Spinal cord (tissue), 10 donors: Measurements from ENCODE around the gene ACLY. TPM values are rescaled to one million over a fixed set of nuclear protein-coding genes. Genes with fewer than 3 reads are reported as not detected.
"Not testable (repeated sequence)": the region's sequence is repeated elsewhere in the genome, so short reads cannot be mapped to it uniquely, and the experiment has no call there.

Experiments used
- DNase-seq, 6 donors: peaks; one replicate each; pipeline versions ENCODE4 v3.0.0 to v3.0.0-alpha.2; 2013 to 2015; ENCODE audit warnings: low spot score in 6 of 6, low read depth in 4 of 6
- H3K27ac ChIP-seq: one replicate; pipeline ENCODE4 v1.5.1; 2013; ENCODE audit warnings: low read depth, low read length, control low read depth
- H3K27me3 ChIP-seq: one replicate; pipeline ENCODE4 v1.6.1; 2013; ENCODE audit warnings: low read length; ENCODE audit not compliant: control insufficient read depth, insufficient read depth
- H3K36me3 ChIP-seq: one replicate; pipeline ENCODE4 v1.6.1; 2013; ENCODE audit warnings: low read length; ENCODE audit not compliant: control insufficient read depth, insufficient read depth
- H3K4me1 ChIP-seq: one replicate; pipeline ENCODE4 v1.6.1; 2013; ENCODE audit warnings: low read length; ENCODE audit not compliant: control insufficient read depth, insufficient read depth
- H3K4me3 ChIP-seq: one replicate; pipeline ENCODE4 v1.5.1; 2013; ENCODE audit warnings: low read depth, low read length, control low read depth
- H3K9me3 ChIP-seq: one replicate; pipeline ENCODE4 v1.6.1; 2013; ENCODE audit warnings: low read length; ENCODE audit not compliant: control insufficient read depth, insufficient read depth
- WGBS: methylation state at CpG from one replicate; pipeline ENCODE4 v1.1.5; 2013; ENCODE audit warnings: missing lambda C conversion rate; ENCODE audit not compliant: insufficient coverage; 5-methylcytosine and 5-hydroxymethylcytosine counted together
- polyA plus RNA-seq, 2 donors: library from polyadenylated mRNA; unstranded; fragments of 120-200 nt; gene quantifications; one replicate each; pipeline ENCODE4 v1.2.1, GENCODE V29; 2013; ENCODE audit not compliant: insufficient read length in 2 of 2
- total RNA-seq, 2 donors: library from RNA; depleted of rRNA in 1 of 2; stranded (reverse); fragments of 120-200 nt in 1 of 2; fragments of >200 nt in 1 of 2; gene quantifications; one replicate each; pipeline versions ENCODE4 v1.2.3 to v1.2.4, GENCODE V29; 2013 to 2014
- donor health status: healthy.

Gene ACLY
- total and polyA plus RNA-seq, 4 donors: 96.3 to 186 (median 163) TPM

DNA sequence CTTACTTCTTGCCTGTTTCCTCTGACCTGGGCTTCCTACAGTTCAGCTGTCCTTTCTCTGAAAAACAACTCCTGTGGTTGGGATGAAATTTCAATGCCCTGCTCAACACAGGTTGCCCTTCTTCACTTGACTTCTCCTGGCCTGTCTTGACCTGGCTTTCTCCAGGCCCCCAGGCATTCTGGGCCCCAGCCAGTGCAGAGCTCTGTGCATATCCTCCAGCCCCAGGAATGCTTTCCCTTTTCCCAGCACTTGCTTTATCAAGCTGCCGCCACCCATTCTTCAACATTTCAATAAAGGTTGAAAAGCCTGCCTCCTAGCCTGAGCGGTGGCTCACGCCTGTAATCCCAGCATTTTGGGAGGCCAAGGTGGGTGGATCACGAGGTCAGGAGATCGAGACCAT lies 22.4 kb upstream of the ACLY start:
- H3K36me3 ChIP-seq: peaks cover 59% of the 10 kb centered on the region
- H3K27me3 ChIP-seq: no peaks in the 10 kb centered on the region
- H3K4me3 ChIP-seq: no peak overlapping the region
- no CpG with 5 or more reads among the region's 5 CpGs for WGBS
- H3K4me1 ChIP-seq: no peaks in the 10 kb centered on the region
- no peak for DNase-seq
- no peak overlapping the region for H3K27ac ChIP-seq
- no peaks in the 10 kb centered on the region for H3K9me3 ChIP-seq

DNA sequence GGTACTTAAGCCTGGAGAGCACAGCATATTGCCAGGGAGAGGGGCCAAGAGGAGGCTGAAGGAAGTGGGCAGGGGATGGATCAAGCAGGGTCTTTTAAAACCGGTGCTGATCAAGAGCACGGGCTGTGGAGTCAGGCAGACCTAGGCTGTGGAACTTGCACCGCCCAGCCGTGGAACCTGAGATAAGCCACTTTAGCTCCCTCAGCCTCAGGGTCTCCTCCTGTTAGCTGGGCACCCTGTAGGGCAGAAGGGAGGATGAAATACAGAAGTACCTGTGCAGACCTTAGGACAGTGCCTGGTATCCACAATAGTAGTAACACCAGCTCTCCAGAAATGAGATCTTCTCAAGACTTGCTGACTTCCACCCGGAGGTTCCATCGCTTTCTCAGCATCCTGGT lies 20.9 kb upstream of the ACLY start:
- H3K4me1 ChIP-seq: no peaks in the 10 kb centered on the region
- H3K9me3 ChIP-seq: no peaks in the 10 kb centered on the region
- H3K27me3 ChIP-seq: no peaks in the 10 kb centered on the region
- no peak overlapping the region for H3K27ac ChIP-seq
- H3K4me3 ChIP-seq: no peak overlapping the region
- peaks cover 59% of the 10 kb centered on the region for H3K36me3 ChIP-seq
- DNase-seq: no peak
- 97% methylated on average over 4 of the region's 6 CpGs for WGBS

DNA sequence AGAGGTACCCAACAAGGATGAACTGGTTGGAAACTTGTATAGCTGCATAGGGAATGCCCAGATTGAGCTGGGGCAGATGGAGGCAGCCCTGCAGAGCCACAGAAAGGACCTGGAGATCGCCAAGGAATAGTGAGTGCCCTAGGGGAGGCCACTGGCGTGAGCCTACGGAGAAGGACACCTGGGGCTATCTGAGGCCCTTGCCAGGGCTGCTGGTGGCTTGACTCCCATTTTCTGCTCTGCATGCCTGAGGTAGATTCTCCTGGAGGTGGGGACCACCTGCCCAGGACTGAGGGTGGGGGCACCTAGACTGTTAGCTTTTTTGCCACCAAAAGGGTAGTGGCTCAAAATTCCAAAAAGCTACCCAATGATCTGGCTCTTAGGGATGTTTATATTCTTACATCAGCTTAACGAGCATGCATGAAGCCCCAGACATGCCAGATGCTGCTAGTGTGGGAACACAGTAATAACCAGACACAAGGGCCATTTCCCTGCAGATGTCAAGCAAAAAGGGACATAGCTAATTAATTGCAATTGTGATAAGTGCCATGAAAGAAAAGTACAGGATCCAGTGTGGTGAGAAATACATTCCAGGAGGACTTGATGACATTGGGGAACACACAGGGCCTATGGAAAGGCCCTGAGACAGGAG lies 20.4 kb upstream of the ACLY start:
- H3K27me3 ChIP-seq: no peaks in the 10 kb centered on the region
- peak in 1 of 6 donors; percentile 34 for DNase-seq
- H3K27ac ChIP-seq: no peak overlapping the region
- no peaks in the 10 kb centered on the region for H3K4me1 ChIP-seq
- H3K36me3 ChIP-seq: peaks cover 55% of the 10 kb centered on the region
- 89% methylated on average over 4 of the region's 4 CpGs for WGBS
- H3K9me3 ChIP-seq: no peaks in the 10 kb centered on the region
- no peak overlapping the region for H3K4me3 ChIP-seq

DNA sequence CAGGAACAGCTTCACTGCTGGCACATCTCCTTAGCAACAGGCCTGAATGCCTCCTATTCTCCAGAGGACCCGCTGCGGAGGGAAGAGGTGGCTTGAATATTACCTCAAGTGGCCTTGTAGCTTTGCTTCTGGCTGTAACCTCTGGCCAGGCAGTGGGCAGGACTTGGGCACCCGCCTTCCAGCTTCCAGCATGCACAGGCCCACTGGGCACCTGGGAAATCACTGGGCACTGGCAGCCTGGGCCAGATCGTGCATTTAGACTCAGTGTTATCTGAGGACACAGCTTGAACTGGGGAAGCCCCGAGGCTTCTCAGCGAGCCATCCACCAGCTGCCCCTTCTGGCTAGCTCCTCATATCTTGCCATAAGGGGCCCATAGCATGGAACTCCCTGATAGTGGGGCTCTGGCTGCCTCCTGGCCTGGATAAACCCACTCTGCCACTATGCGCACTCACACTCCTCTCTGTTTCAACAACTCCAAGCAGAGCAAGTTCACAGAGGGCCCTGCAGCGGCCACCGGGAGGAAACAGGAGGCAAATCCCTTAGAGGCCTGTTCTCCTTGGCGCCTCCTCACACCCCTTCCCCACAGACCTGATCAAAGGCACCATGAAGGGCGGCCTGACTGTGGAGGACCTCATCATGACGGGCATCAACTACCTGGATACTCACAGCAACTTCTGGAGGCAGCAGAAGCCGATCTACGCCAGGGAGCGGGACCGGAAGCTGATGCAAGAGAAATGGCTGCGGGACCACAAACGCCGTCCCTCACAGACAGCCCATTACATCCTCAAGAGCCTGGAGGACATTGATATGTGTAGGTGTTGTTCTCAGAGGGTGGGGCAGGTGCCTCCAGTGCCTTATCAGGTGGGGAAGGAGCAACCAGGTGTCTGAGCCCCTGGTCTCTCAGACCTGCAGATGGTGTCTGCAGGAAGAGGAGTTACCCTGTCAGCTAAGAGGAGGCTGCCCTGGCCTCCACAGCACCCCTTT lies 19.5 kb upstream of the ACLY start:
- H3K36me3 ChIP-seq: peaks cover 54% of the 10 kb centered on the region
- no peaks in the 10 kb centered on the region for H3K27me3 ChIP-seq
- H3K9me3 ChIP-seq: no peaks in the 10 kb centered on the region
- no peak for DNase-seq
- no peaks in the 10 kb centered on the region for H3K4me1 ChIP-seq
- no peak overlapping the region for H3K4me3 ChIP-seq
- no peak overlapping the region for H3K27ac ChIP-seq
- WGBS: 91% methylated on average over 11 of the region's 19 CpGs

DNA sequence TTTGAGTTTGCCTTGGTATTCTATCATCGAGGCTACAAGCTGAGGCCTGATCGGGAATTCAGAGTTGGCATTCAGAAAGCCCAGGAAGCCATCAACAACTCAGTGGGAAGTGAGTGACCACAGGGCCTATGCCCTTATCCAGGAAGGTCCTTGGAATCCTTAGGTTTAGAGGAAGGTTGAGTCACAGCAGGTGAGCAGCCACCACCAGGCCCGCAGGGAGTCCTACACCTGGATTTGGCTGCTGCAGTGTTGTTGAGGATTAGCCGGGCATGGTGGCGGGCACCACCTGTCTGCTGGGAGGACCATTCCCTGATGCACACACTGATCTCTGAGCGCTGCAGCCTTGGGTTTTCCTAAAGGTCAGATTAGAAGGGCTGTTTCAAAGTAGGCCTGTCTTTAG lies 16.9 kb upstream of the ACLY start:
- Histone ChIP-seq H3K36me3 (peaks cover 49% of the 10 kb centered on the region), H3K4me3 (no peak overlapping the region), H3K27ac (no peak overlapping the region), H3K27me3 (no peaks in the 10 kb centered on the region), H3K4me1 (peaks cover 9% of the 10 kb centered on the region), H3K9me3 (no peaks in the 10 kb centered on the region)
- DNase-seq: no peak
- WGBS: 95% methylated on average over 6 of the region's 6 CpGs

DNA sequence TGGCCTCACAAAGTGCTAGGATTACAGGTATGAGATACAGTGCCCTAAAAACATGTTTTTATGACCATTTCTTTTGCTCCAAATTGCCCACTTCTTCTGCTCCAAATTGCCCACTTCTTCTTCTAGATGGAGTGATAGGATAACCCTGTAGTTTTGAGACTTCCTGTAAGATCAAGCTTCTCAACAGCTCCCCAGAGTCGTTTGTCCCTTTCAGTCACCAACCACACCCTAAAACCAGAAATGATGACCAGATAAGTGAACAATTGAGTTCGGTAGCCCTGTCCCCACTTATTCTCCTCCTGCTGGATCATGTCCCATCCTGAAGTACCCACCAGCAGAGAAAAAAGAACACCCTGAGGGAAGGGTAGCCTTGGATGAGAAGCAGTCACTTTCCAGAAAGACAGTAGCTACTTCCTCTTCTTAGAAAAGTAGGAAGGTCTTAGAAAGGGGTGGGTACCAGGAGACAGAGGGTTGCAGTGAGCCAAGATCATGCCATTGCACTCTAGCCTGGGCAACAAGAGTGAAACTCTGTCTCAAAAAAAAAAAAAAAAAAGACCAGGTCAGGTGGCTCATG lies 14.2 kb upstream of the ACLY start:
- peaks cover 26% of the 10 kb centered on the region for H3K36me3 ChIP-seq
- no CpG with 5 or more reads among the region's 2 CpGs for WGBS
- H3K9me3 ChIP-seq: no peaks in the 10 kb centered on the region
- no peak overlapping the region for H3K4me3 ChIP-seq
- peaks cover 9% of the 10 kb centered on the region for H3K4me1 ChIP-seq
- no peaks in the 10 kb centered on the region for H3K27me3 ChIP-seq
- no peak overlapping the region for H3K27ac ChIP-seq
- DNase-seq: no peak

DNA sequence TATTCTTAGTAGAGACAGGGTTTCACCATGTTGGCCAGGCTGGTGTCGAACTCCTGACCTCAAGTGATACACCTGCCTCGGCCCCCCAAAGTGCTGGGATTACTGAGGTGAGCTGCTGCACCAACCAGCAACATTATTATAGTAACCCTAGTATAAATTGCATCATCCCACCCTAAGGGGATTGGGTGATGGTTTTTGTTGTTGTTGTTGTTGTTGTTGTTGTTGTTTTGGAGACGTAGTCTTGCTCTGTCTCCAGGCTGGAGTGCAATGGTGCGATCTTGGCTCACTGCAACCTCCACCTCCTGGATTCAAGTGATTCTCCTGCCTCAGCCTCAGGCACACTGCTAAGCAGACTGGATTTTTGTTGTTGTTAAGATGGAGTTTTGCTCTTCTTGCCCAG lies 13.0 kb upstream of the ACLY start:
- H3K9me3 ChIP-seq, H3K4me3 ChIP-seq, H3K4me1 ChIP-seq, DNase-seq, H3K27me3 ChIP-seq, H3K27ac ChIP-seq: not testable (repeated sequence)
- H3K36me3 ChIP-seq: peaks cover 17% of the 10 kb centered on the region
- 100% methylated on average over 1 of the region's 4 CpGs for WGBS

DNA sequence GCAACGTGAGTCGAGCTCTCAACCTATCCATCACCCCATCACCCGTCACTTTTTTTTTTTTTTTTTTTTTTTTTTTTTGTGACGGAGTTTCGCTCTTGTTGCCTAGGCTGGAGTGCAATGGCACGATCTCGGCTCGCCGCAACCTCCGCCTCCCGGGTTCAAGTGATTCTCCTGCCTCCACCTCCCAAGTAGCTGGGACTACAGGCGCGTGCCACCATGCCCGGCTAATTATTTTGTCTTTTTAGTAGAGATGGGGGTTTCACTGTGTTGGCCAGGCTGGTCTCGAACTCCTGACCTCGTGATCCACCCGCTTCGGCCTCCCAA lies 12.0 kb upstream of the ACLY start:
- not testable (repeated sequence) for H3K9me3 ChIP-seq, H3K27me3 ChIP-seq, H3K36me3 ChIP-seq, DNase-seq, H3K4me1 ChIP-seq
- WGBS: 84% methylated on average over 4 of the region's 18 CpGs
- H3K4me3 ChIP-seq: peak overlapping the region; percentile 62
- peak overlapping the region; percentile 70 for H3K27ac ChIP-seq

DNA sequence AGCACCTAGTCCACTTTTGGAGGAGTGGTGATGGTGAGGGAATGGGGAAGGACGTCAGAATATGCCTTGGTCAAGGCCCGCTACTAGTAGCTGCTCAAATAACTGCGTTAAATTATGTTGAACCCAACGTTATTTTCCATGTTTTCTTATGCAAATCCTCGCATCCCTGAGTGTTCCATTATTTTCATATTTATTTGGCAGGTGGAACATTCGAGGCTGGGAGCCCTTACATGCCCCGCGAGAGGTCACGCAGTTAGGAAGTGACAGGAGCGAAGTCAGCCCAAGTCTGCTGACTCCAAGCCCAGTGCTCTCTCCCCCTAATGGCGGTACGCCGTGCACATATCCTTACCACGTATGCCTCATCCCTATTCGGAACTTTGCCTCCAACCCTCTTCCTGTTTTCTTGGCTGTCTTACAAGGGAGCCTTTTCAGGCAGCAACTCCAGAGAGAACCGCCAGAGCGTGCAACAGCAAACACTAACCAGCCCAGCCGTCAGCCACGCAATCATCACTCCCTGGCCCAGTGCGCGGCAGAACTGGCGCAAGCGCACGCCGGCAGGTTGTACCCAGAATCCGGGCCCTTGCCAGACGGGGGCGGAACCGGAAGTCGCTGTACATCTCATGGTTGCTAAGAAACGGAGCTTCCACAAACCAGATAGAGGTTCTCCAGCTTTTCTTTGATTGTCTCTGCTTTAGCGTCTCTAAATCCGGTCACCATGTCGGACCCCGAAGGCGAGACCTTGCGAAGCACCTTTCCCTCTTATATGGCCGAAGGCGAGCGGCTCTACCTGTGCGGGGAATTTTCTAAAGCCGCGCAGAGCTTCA lies 11.5 kb upstream of the ACLY start, which contains the start of gene ODAD4:
ODAD4 (plus strand) TSS at position 609 of the 824 bp plus-strand sequence; CDS start at position 716, 107 bp downstream.
- Histone ChIP-seq H3K36me3 (peaks cover 2% of the 10 kb centered on the region), H3K4me3 (peak within 1 kb of the TSS; percentile 62), H3K27me3 (no peaks in the 10 kb centered on the region), H3K9me3 (no peaks in the 10 kb centered on the region), H3K27ac (peak within 1 kb of the TSS; percentile 70), H3K4me1 (peaks cover 9% of the 10 kb centered on the region)
- peak; percentile 91 to 99 (median 93) for DNase-seq
- under 1% methylated on average over 34 of the region's 43 CpGs for WGBS
